Osteocyte (in vitro differentiated cells): ENCODE data around the gene RAMAC. TPM values are rescaled to one million over a fixed set of nuclear protein-coding genes. Genes with fewer than 3 reads are reported as not detected.

Experiments
- DNase-seq: peaks from one replicate; pipeline ENCODE4 v3.0.0; 2021; ENCODE audit warnings: mixed read lengths; ENCODE audit not compliant: unreplicated experiment; ENCODE audit errors: extremely low spot score
- H3K27ac Mint-ChIP-seq: one replicate; pipeline ENCODE4 v1.8.0; 2021; ENCODE audit warnings: mild to moderate bottlenecking, mixed read lengths; ENCODE audit not compliant: unreplicated experiment
- H3K27me3 Mint-ChIP-seq: one replicate; pipeline ENCODE4 v1.8.0; 2021; ENCODE audit warnings: mixed read lengths; ENCODE audit not compliant: unreplicated experiment
- H3K36me3 Mint-ChIP-seq: one replicate; pipeline ENCODE4 v1.8.0; 2021; ENCODE audit warnings: mixed read lengths; ENCODE audit not compliant: unreplicated experiment
- H3K4me1 Mint-ChIP-seq: one replicate; pipeline ENCODE4 v1.8.0; 2021; ENCODE audit warnings: mixed read lengths; ENCODE audit not compliant: unreplicated experiment
- H3K4me3 Mint-ChIP-seq: one replicate; pipeline ENCODE4 v1.8.0; 2021; ENCODE audit warnings: mild to moderate bottlenecking, moderate library complexity, mixed read lengths; ENCODE audit not compliant: unreplicated experiment
- H3K9me3 Mint-ChIP-seq: one replicate; pipeline ENCODE4 v1.8.0; 2021; ENCODE audit warnings: mixed read lengths; ENCODE audit not compliant: unreplicated experiment
- CTCF ChIP-seq: fragments of 200-600 bp; sonication (generic); IDR thresholded peaks from 2 replicates; pipeline ENCODE4 v1.5.0; 2021; ENCODE audit warnings: antibody characterized with exemption, mild to moderate bottlenecking, moderate library complexity
- total RNA-seq: library from RNA; stranded (reverse); gene quantifications from 2 replicates; pipeline ENCODE4 v1.2.1, GENCODE V29; 2021

RAMAC gene
- total RNA-seq, 1 donor from 2014 or later, result 23.8 TPM

- TF ChIP-seq CTCF, result no peak
- no peak for DNase-seq
- H3K9me3 Mint-ChIP-seq, result no peaks in the 10 kb centered on the region
- H3K27me3 Mint-ChIP-seq, result no peaks in the 10 kb centered on the region
- no peaks in the 10 kb centered on the region for H3K36me3 Mint-ChIP-seq
- no peak overlapping the region for H3K4me3 Mint-ChIP-seq
- no peaks in the 10 kb centered on the region for H3K4me1 Mint-ChIP-seq
- no peak overlapping the region for H3K27ac Mint-ChIP-seq
These were observed 14.6 kb upstream of the RAMAC start for GRCh38 chr15:82971218-82971984.

GRCh38 chr15:82972990-82973389 lies 13.0 kb upstream of the RAMAC start:
- Mint-ChIP-seq H3K27ac (no peak overlapping the region), H3K9me3 (no peaks in the 10 kb centered on the region), H3K27me3 (no peaks in the 10 kb centered on the region), H3K4me3 (no peak overlapping the region), H3K36me3 (no peaks in the 10 kb centered on the region), H3K4me1 (no peaks in the 10 kb centered on the region)
- no peak for DNase-seq
- no peak for TF ChIP-seq CTCF

- H3K4me3 Mint-ChIP-seq, result no peak overlapping the region
- H3K27me3 Mint-ChIP-seq, result no peaks in the 10 kb centered on the region
- H3K9me3 Mint-ChIP-seq, result no peaks in the 10 kb centered on the region
- no peak for TF ChIP-seq CTCF
- H3K36me3 Mint-ChIP-seq, result no peaks in the 10 kb centered on the region
- H3K27ac Mint-ChIP-seq, result no peak overlapping the region
- DNase-seq, result no peak
- no peaks in the 10 kb centered on the region for H3K4me1 Mint-ChIP-seq
These were observed 8.9 kb upstream of the RAMAC start for GRCh38 chr15:82977076-82977475.

GRCh38 chr15:82978438-82978837 lies 7.6 kb upstream of the RAMAC start:
- no peaks in the 10 kb centered on the region for H3K9me3 Mint-ChIP-seq
- H3K36me3 Mint-ChIP-seq, result no peaks in the 10 kb centered on the region
- no peaks in the 10 kb centered on the region for H3K4me1 Mint-ChIP-seq
- no peak overlapping the region for H3K27ac Mint-ChIP-seq
- H3K27me3 Mint-ChIP-seq, result no peaks in the 10 kb centered on the region
- H3K4me3 Mint-ChIP-seq, result no peak overlapping the region
- TF ChIP-seq CTCF, result no peak
- DNase-seq, result no peak

GRCh38 chr15:82979726-82980125 lies 6.3 kb upstream of the RAMAC start:
- H3K27ac Mint-ChIP-seq, result no peak overlapping the region
- DNase-seq, result no peak
- no peaks in the 10 kb centered on the region for H3K9me3 Mint-ChIP-seq
- H3K27me3 Mint-ChIP-seq, result no peaks in the 10 kb centered on the region
- no peaks in the 10 kb centered on the region for H3K4me1 Mint-ChIP-seq
- no peak for TF ChIP-seq CTCF
- H3K4me3 Mint-ChIP-seq, result no peak overlapping the region
- no peaks in the 10 kb centered on the region for H3K36me3 Mint-ChIP-seq
